TTC549 (cell line): ENCODE data around the gene LRP1B.

ENCODE experiments used
- FAIRE-seq: peaks from 2 replicates; lab custom pipeline; 2012; peaks lifted over from hg19 to GRCh38; lab: Jason Lieb, UNC

Gene LRP1B

GRCh38 chr2:141417246-141417797 is 713.5 kb downstream of the LRP1B start:
- FAIRE-seq, result no peak

GRCh38 chr2:141411419-141411818 is 719.4 kb downstream of the LRP1B start:
- FAIRE-seq, result no peak

DNA sequence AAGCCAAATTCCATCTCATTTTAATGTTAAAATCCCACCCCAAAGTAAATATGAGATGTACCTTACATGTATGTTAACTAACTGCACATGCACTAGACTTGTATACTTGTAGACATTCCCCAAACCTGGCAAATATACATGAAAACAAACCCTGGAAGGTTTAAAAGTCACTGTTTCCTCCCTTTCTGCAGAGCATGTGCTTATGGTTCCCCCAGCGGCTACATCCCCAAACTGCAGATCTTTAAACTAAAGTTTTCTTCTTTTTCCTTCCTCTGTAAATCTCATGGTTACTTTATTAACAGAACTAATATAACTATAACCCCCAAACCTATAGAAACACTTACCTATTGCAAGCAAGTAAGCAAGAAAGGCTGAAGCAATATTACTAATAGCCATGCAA is 731.5 kb downstream of the LRP1B start:
- peak; percentile 46 for FAIRE-seq

- no peak for FAIRE-seq
These were observed 737.6 kb downstream of the LRP1B start for GRCh38 chr2:141393214-141393545.

GRCh38 chr2:141392517-141393213 is 738.2 kb downstream of the LRP1B start:
- FAIRE-seq, result no peak

DNA sequence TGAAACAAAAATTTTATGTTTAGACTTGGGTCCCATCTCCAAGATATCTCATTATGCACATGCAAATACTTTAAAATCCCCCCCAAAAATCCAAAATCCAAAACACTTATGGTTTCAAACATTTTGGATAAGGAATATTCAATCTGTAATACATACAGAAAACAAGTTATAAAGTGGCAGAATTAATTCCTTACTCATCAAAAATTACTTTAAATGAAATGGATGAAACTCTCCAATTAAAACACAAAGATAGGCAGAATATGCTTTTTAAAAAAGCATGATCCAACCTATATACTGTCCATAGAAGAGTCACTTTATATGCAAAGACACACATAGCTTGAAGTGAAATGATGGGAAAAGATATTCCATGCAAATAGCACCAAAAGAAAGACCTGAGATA is 744.6 kb downstream of the LRP1B start:
- FAIRE-seq, result no peak

- no peak for FAIRE-seq
These were observed 746.1 kb downstream of the LRP1B start for GRCh38 chr2:141384676-141385075.

- no peak for FAIRE-seq
These were observed 748.9 kb downstream of the LRP1B start for GRCh38 chr2:141381946-141382345.

DNA sequence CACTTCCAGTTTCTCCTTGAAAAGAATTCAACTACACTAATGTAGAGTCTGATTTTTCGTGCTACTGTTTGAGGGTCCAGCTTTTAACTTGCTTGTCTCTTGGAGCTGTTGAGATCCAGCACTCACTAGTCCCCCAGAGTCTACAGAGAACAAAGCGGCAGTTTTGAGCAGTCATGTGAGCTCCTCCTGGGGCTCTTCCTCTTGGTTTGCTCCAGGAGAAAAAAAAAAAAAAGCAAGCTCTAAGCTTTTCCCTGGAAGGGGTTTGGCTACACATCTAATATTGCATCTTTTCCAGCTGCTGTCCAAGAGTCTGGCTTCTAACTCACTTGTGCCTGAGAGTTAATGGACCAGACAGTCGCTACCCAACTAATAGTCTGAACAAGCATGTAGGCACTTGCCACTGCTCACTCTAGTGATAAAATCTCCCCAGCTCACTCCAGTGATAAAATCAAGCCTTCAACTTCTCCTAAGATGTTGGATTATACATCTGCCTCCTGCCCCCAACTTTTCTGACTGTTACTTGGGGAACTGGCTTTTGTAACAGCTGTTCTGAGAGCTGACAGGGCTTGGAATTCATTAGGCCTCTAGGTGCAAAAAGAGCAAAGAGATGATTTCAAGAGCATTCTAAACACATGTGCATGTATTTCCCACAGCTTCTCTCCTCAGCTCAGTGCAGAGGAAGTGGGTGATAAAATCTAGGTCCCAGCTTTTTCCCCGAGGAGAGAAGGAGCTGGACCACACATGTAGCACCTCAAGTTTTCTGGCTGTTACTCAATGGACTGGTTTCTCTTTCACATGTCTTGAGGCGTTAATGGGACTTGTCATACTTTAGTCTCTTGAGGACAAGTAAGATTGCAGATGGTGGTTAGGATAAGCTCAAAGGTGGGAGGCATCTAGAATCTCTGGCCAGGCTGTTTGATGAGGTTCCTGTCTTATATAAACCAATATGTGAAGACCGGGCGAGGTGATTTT is 750.5 kb downstream of the LRP1B start:
- no peak for FAIRE-seq

- no peak for FAIRE-seq
These were observed 766.0 kb downstream of the LRP1B start for GRCh38 chr2:141364821-141365220.

- no peak for FAIRE-seq
These were observed 768.5 kb downstream of the LRP1B start for GRCh38 chr2:141362311-141362710.

GRCh38 chr2:141348481-141348880 is 782.3 kb downstream of the LRP1B start:
- no peak for FAIRE-seq

DNA sequence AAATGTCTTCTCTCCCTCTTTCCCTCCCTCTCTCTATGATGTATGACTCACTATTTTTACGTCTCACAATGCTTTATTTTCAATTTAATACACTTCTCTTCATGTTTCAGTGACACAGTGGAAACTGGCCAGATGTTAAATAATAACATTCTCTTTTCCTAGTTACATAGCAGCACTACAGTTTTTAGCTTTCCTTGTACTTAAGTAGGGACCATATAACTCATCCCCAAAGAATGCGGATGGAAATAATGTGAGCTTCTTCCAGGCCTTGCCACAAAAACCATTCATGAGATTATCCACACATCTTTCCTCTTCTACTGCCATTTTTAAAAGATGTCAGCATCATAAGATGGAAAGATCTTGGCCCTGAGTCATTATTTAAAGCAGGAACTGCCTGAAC is 789.4 kb downstream of the LRP1B start:
- FAIRE-seq, result no peak

DNA sequence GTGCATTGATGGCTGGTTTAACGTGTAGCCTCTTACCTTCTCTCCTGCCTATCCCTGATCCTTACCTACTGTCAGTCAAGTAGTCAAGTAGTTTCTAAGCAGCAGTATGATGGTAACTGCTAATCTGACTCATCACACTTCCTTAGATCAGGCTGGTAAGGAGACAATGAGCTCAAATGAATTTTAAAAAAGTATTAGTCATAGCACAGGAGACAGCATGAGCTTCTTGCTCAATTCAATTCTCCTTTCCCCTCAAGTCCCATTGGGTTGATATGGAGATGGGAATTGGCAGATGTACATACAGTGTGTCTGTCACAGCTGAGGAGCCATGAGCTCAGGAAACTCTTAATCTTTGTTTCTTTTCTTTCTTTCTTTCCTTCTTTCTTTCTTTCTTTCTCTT is 799.7 kb downstream of the LRP1B start:
- no peak for FAIRE-seq

GRCh38 chr2:141329964-141330363 is 800.9 kb downstream of the LRP1B start:
- FAIRE-seq, result no peak

GRCh38 chr2:141323571-141323970 is 807.2 kb downstream of the LRP1B start:
- FAIRE-seq, result no peak

- no peak for FAIRE-seq
These were observed 812.8 kb downstream of the LRP1B start for GRCh38 chr2:141317986-141318385.

DNA sequence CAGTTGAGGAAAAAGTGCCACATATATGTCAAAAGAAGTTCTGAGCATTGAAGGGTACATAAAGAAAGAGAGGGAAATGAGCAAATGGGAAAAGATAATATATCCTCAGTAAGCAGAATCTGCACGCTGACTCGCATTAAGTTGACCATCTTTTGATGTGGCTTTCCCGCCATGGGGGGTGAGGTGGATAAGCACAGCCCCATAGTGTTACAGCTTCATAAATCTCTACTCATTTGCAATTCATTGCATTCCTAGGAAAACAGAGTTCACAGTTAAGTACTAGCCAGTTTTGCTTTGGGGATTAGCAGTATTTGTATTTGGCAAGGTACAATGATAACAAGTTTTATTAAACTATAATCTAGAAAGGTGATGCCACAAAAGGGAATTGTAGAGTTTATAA is 814.2 kb downstream of the LRP1B start:
- FAIRE-seq, result no peak

DNA sequence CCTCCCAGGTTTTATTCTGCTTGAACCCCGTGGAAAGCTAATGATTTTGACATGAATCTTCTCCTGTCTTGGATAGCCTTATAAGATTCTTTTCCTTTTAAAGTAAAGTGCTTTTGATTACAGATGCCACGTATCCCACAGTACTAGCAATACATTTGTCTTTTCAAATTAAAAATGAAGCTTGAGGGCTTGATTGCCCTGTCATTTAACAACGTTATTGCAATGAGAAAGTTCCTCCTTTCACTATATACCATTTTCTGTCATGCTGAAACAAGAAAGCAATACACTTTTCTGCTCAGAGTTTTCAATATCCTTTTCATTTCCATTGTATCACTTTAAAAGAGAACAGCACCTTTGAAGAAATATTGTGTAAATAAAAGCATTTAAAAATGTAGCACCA is 814.7 kb downstream of the LRP1B start:
- no peak for FAIRE-seq

GRCh38 chr2:141313972-141314371 is 816.8 kb downstream of the LRP1B start:
- no peak for FAIRE-seq

DNA sequence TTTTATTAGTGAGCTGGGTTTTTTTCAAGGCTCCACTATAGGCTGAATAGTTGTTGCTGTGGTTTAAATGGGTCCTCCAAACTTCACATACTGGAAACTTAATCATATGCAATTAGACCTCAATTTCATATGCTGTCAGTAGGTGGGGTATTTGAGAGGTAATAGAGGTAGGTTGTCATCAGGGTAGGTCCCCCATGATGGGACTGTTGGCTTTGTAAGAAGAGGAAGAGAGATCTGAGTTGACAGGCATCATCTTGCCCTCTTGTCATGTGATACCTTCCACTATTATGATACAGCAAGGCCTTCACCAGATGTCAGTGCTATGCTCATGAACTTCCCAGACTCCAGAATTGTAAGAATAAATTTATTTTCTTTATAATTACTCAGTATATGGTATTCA is 819.4 kb downstream of the LRP1B start:
- no peak for FAIRE-seq

DNA sequence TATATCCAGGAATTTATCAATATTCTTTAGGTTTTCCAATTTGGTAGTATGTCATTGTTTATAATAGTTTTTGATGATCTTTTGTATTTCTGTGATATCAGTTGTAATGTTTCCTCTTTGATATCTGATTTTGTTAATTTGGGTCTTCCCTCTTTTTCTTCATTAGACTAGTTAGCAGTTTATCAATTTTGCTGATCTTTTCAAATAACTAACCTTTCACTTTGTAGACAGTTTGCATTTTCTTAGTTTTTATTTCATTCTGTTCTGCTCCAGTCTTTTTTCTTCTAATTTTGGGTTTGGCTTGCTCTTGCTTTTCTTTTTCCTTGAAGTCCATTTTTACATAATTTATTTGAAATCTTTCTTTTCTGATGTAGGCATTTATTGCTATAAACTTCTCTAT is 824.4 kb downstream of the LRP1B start:
- no peak for FAIRE-seq

GRCh38 chr2:141301551-141301950 is 829.3 kb downstream of the LRP1B start:
- FAIRE-seq, result no peak
